ENCODE results near the gene PRAC2. TPM values are rescaled to one million over a fixed set of nuclear protein-coding genes. Genes with fewer than 3 reads are reported as not detected.

The PRAC2 gene
- total RNA-seq, 1 experiment from 2014 or later = 40.8 TPM

- Histone ChIP-seq H3K27me3 (ENCODE audit: control insufficient read depth, insufficient read depth, low read length) (peaks cover 100% of the 10 kb centered on the region), H3K36me3 (replicated peaks; ENCODE audit: control insufficient read depth, insufficient read depth, low read length) (no peaks in the 10 kb centered on the region), H3K4me3 (ENCODE audit: insufficient read depth, low read depth, low read length) (no peak overlapping the region)
- no peak for DNase-seq
These were observed 14.5 kb downstream of the PRAC2 start for GRCh38 chr17:48737330-48738043.

GRCh38 chr17:48738424-48738802 is 15.4 kb downstream of the PRAC2 start:
- Histone ChIP-seq H3K27me3 (ENCODE audit: control insufficient read depth, insufficient read depth, low read length) (peaks cover 100% of the 10 kb centered on the region), H3K4me3 (ENCODE audit: insufficient read depth, low read depth, low read length) (no peak overlapping the region), H3K36me3 (replicated peaks; ENCODE audit: control insufficient read depth, insufficient read depth, low read length) (no peaks in the 10 kb centered on the region)
- no peak for DNase-seq

DNA sequence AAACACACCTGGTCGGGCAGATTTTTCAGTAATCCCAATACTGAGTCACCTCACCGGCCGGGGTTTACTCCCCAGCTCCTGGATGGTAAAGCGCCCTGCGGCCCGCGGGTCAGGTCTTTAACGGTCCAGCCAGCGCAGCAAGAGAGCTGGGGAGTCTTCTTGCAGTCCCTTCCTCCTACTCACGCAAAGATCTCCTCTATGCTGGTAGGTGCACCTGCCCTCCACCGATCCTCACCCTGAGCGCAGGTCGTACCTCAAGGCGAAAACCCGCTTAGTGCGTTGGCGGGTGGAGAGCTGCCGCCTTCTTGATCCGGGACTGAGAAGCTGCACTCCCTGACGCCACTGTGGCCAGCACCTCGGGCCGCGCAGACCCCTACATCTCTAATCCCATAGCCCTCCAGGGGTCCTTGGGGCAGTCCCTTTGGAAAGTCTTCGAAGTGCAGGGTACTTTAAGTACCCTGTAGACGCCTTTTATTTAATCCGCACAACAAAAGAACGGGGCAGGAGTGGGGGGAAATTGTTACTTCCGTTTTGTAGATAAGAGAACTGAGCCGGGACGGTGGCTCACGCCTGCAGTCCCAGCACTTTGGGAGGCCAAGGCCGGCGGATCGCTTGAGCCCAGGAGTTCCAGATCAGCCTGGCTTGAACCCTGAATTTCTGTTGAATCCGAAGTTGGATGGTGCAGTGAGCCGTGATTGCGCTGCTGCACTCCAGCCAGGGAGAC is 16.0 kb downstream of the PRAC2 start:
- peak; percentile 68 for DNase-seq
- Histone ChIP-seq H3K4me3 (ENCODE audit: insufficient read depth, low read depth, low read length) (peak overlapping the region; percentile 1; the same call in 1 of the 2 replicates), H3K36me3 (replicated peaks; ENCODE audit: control insufficient read depth, insufficient read depth, low read length) (no peaks in the 10 kb centered on the region), H3K27me3 (ENCODE audit: control insufficient read depth, insufficient read depth, low read length) (peaks cover 100% of the 10 kb centered on the region)

DNA sequence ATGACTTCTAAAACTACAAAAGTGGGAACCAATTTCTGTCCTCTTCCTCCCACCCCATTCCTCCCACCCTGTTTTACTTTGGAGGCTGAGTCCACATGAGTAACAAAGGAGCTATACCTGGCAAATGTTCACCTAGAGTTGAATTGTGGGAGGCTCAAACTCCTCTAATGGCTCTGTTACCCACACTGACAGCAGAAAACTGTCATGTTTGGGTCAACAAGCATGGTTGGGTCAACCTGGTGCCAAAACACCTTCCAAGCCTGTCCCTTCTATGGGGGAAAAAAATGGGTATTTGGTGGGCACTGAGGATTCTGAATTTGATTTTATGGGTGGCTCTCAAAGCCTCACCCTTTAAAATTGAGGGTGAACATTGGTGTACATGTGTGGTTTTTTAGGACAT is 17.6 kb downstream of the PRAC2 start:
- no peaks in the 10 kb centered on the region for H3K36me3 ChIP-seq (replicated peaks; ENCODE audit: control insufficient read depth, insufficient read depth, low read length)
- H3K4me3 ChIP-seq (ENCODE audit: insufficient read depth, low read depth, low read length) = no peak overlapping the region
- no peak for DNase-seq
- peaks cover 100% of the 10 kb centered on the region for H3K27me3 ChIP-seq (ENCODE audit: control insufficient read depth, insufficient read depth, low read length)

DNA sequence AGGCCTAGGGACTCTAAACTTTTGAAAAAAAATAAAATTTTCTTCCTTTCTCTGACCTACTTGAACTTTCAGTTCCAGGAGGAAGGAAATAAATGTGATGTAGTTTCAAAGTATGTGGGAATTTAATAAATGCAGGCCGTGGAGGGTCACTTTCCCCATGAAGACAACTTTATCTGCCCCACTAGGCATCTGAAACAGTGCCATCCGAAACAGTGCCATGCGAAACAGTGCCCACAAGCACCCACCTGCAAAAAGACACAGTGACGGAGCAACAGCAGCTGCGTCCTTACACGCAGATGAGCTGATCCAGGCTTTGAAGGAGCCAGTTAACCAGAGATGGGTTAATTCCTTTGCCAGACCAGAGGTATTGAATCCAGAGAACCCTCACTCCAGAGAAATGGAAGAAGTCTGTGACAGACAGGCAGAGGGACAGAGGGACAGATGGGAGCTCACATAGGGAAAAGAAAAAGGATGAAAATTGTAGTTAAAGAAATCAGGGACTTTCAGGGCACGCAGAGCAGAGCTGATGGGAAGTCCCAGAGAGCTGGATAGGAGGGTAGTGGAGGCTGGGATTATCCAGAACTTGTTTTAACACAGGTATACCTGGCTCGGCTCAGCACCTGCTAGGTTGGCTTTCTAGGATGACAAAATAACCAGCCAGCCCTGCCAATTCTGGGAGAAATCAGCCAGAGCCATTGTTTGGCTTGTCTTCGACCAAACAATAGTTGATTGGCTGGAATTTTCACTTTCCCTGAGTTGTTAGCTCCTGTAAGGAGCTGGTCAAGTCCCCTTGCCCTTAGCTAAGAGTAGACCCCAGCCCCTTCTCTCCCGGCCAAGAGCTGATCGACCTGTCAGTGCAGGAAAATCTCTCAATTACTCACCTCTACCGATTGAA is 22.6 kb downstream of the PRAC2 start:
- Histone ChIP-seq H3K36me3 (replicated peaks; ENCODE audit: control insufficient read depth, insufficient read depth, low read length) (no peaks in the 10 kb centered on the region), H3K4me3 (ENCODE audit: insufficient read depth, low read depth, low read length) (no peak overlapping the region), H3K27me3 (ENCODE audit: control insufficient read depth, insufficient read depth, low read length) (peaks cover 100% of the 10 kb centered on the region)
- no peak for DNase-seq

- Histone ChIP-seq H3K36me3 (replicated peaks; ENCODE audit: control insufficient read depth, insufficient read depth, low read length) (no peaks in the 10 kb centered on the region), H3K4me3 (ENCODE audit: insufficient read depth, low read depth, low read length) (no peak overlapping the region), H3K27me3 (ENCODE audit: control insufficient read depth, insufficient read depth, low read length) (peaks cover 100% of the 10 kb centered on the region)
- peak; percentile 64 for DNase-seq
These were observed 24.0 kb downstream of the PRAC2 start for GRCh38 chr17:48746916-48747444.

GRCh38 chr17:48747445-48748363 is 24.7 kb downstream of the PRAC2 start:
- Histone ChIP-seq H3K27me3 (ENCODE audit: control insufficient read depth, insufficient read depth, low read length) (peaks cover 100% of the 10 kb centered on the region), H3K4me3 (ENCODE audit: insufficient read depth, low read depth, low read length) (peak overlapping the region; percentile 12; the same call in 1 of the 2 replicates), H3K36me3 (replicated peaks; ENCODE audit: control insufficient read depth, insufficient read depth, low read length) (no peaks in the 10 kb centered on the region)
- DNase-seq = peak; percentile 78

DNA sequence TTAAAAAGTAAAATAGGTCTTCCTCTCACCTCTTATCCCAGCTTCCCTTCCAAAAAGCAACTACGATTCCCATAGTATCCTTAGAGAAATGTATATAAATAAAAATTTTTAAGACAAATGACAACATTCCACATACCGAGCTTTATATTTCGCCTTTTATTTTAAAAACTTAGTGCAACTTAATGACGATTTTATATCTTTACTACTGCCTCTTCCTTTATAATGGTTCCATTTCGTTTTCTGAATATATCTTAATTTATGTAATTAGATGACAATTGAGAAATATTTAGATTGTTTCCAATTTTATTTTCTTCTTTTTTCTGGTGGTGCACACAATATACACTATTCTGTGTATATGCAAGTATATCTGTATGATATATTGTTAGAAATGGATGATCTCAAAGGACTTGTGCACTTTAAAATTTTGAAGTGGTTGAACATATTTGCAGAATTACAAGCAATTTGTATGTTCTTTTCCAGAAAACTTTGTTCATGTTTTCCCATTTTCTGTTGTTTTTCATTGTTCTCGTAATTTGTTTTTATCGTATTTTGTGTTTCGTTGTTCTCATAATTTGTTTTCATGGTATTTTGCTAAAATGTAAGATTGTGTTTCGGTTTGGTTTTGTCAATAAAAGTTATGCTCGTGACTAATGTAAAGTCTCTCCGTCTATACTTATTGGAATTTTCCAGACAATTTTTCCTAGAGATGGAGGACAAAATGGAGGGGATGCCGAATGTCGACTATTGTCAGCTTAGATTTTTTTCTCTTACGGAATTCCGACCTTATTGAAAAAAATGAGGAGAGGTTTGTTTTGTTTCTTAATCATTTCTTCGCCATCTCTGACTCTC is 26.0 kb downstream of the PRAC2 start:
- Histone ChIP-seq H3K27me3 (ENCODE audit: control insufficient read depth, insufficient read depth, low read length) (peaks cover 100% of the 10 kb centered on the region), H3K4me3 (ENCODE audit: insufficient read depth, low read depth, low read length) (no peak overlapping the region), H3K36me3 (replicated peaks; ENCODE audit: control insufficient read depth, insufficient read depth, low read length) (no peaks in the 10 kb centered on the region)
- DNase-seq = no peak

DNA sequence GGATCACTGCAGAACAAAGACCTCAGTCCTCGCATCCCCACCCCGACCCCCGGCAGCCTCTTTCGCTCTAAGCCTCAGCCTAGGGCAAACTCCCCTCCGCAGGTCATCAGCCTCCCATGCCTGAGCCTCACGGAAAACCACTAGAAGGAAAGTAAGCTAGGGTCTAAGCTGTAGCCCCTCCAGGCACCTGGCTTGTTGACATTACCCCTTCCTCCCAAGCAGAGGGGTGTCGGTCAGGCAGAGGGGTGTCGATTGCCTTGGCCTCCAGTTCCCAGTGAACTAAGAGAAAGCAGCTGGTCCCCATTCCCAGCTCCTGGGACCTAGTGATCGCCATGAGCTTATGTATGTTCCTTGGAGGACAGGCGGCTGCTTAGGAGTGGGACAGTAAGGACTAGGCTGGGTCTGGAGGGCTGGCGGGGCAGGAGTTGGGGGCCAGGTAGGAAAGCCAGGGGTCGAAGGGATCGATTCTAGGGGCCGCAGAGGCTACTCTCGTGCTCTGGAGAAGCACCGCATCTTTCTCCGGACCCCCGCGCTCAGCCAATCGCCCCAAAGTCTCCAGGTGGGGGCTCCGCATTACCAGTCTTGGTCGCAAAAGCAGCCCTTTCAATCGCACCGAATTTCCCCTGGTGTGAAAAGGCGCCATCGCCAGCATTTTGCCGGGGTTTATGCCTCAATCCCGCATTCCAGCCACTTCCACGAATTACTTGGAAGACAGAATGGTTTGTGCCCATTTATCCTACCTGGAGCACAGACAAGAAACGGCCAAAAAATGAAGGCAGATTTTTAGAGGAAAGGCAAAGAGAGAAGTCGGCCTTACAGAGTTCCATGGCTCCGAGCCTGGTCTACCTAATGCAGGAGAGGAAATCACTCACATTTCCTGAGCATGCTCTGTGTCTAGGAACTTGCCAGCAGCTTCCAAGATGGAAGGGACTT is 26.9 kb downstream of the PRAC2 start:
- Histone ChIP-seq H3K27me3 (ENCODE audit: control insufficient read depth, insufficient read depth, low read length) (peaks cover 100% of the 10 kb centered on the region), H3K36me3 (replicated peaks; ENCODE audit: control insufficient read depth, insufficient read depth, low read length) (no peaks in the 10 kb centered on the region), H3K4me3 (ENCODE audit: insufficient read depth, low read depth, low read length) (no peak overlapping the region)
- peak; percentile 69 for DNase-seq

DNA sequence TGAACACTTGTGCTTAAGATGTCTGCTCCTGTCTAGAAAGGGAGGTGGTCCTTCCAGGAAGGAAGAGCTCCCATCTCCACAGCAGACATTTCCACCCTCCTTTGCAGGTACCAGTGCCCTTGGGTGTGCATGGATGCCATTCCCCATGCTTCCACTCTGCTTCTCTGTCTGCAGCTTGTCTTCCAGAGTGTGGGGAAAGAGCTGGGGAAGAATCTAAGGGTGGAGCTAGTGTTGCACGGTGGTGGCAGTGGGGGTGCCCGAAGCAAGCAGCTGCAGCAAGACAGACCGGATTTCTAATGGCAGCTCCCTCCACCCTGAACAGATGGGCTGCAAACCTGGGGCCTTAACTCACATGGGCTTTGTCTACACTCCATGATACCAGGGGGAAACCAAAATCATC is 28.2 kb downstream of the PRAC2 start:
- H3K36me3 ChIP-seq (replicated peaks; ENCODE audit: control insufficient read depth, insufficient read depth, low read length) = no peaks in the 10 kb centered on the region
- H3K27me3 ChIP-seq (ENCODE audit: control insufficient read depth, insufficient read depth, low read length) = peaks cover 100% of the 10 kb centered on the region
- DNase-seq = peak; percentile 51
- no peak overlapping the region for H3K4me3 ChIP-seq (ENCODE audit: insufficient read depth, low read depth, low read length)

DNA sequence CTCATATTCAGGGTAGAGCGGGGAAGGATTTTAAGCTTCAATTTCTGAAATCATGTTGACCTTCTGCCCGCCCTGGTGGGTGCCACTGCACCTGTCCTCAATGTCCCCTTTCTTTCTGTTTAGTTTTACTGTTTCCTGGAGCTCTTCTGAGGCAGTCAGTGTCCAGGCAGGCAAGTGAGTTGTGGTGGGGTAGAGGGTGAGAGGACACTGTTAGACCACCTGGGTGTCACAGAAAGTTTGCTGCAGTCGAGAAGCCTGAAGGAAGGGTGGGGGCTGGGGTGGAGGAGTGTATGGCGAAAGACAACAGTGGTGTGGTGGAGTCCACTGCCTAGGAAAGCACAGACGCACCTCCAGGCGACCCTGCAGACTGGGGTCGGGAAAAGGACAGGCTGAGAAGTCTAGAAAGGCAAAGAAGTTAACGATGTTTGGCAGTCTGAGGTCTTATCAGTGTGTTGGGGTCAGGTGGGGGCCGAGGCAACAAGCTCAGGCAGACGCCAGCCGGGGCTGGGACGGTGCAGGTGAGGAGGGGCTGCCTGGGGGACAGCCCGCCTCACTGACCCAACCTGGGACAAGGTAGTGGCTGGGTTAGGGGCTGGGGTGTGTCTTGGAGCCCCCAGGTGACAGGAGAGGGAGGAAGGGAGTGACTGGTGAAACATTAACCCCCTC is 28.9 kb downstream of the PRAC2 start:
- DNase-seq = peak; percentile 52
- peaks cover 99% of the 10 kb centered on the region for H3K27me3 ChIP-seq (ENCODE audit: control insufficient read depth, insufficient read depth, low read length)
- H3K36me3 ChIP-seq (replicated peaks; ENCODE audit: control insufficient read depth, insufficient read depth, low read length) = no peaks in the 10 kb centered on the region
- no peak overlapping the region for H3K4me3 ChIP-seq (ENCODE audit: insufficient read depth, low read depth, low read length)
